ENCODE measurements around the gene ABHD11. TPM values are rescaled to one million over a fixed set of nuclear protein-coding genes. Genes with fewer than 3 reads are reported as not detected.

The ABHD11 gene
- total and polyA plus RNA-seq, 7 donors, result 5.4 to 91.3 (median 13.0) TPM

GRCh38 chr7:73736885-73737284 is 1.7 kb downstream of the ABHD11 start:
- H3K4me1 ChIP-seq, result peaks cover 0 to 22% (median 17%) of the 10 kb centered on the region in 4 donors
- H3K4me3 ChIP-seq, result no peak overlapping the region
- H3K27me3 ChIP-seq, result no peaks in the 10 kb centered on the region
- no peak for DNase-seq
- TF ChIP-seq POLR2AphosphoS5 (IDR thresholded peaks at IDR 0.05) (no peak), CTCF (IDR thresholded peaks at IDR 0.05) (no peak), EP300 (IDR thresholded peaks at IDR 0.05) (no peak), POLR2A (IDR thresholded peaks at IDR 0.05) (no peak)
- 42 to 94% methylated on average over 14 of the region's 14 CpGs for WGBS, 2 donors
- H3K27ac ChIP-seq, result no peak overlapping the region
- no peaks in the 10 kb centered on the region for H3K9me3 ChIP-seq
- intact Hi-C loops (cut with DNase I), result loop anchor here (10.0 kb wide), 1 partner anchor 108 kb away; the partner anchor contains the start of gene METTL27
- peaks cover 0 to 19% (median 6%) of the 10 kb centered on the region in 4 donors for H3K36me3 ChIP-seq

- H3K27ac ChIP-seq, result peak overlapping the region in 2 of 4 donors; percentile 31 to 42
- H3K27me3 ChIP-seq, result no peaks in the 10 kb centered on the region
- intact Hi-C loops (cut with DNase I), result loop anchor here (10.0 kb wide), 1 partner anchor 109 kb away; the partner anchor contains the start of gene METTL27
- H3K36me3 ChIP-seq, result peaks cover 0 to 19% (median 6%) of the 10 kb centered on the region in 4 donors
- H3K9me3 ChIP-seq, result no peaks in the 10 kb centered on the region
- no peak for DNase-seq
- peaks cover 0 to 22% (median 17%) of the 10 kb centered on the region in 4 donors for H3K4me1 ChIP-seq
- 61 to 90% methylated on average over 8 of the region's 8 CpGs for WGBS, 2 donors
- TF ChIP-seq POLR2AphosphoS5 (IDR thresholded peaks at IDR 0.05) (no peak), EP300 (IDR thresholded peaks at IDR 0.05) (no peak), CTCF (IDR thresholded peaks at IDR 0.05) (no peak), POLR2A (IDR thresholded peaks at IDR 0.05) (no peak)
- no peak overlapping the region for H3K4me3 ChIP-seq
Measured at GRCh38 chr7:73735528-73735905, 3.1 kb downstream of the ABHD11 start.

GRCh38 chr7:73734619-73735527 is 3.7 kb downstream of the ABHD11 start:
- peak; percentile 86 for DNase-seq
- Histone ChIP-seq H3K27me3 (no peaks in the 10 kb centered on the region), H3K4me1 (peaks cover 0 to 22% (median 17%) of the 10 kb centered on the region in 4 donors), H3K9me3 (no peaks in the 10 kb centered on the region), H3K36me3 (peaks cover 0 to 19% (median 6%) of the 10 kb centered on the region in 4 donors), H3K27ac (peak overlapping the region in 2 of 4 donors; percentile 31 to 42), H3K4me3 (no peak overlapping the region)
- intact Hi-C loops (cut with DNase I), result loop anchor here (10.0 kb wide), 1 partner anchor 110 kb away; the partner anchor contains the start of gene METTL27
- 12 to 57% methylated on average over 16 of the region's 16 CpGs for WGBS, 2 donors
- TF ChIP-seq EP300 (IDR thresholded peaks at IDR 0.05) (no peak), CTCF (IDR thresholded peaks at IDR 0.05) (peak; percentile 52 to 78 (median 60)), POLR2A (IDR thresholded peaks at IDR 0.05) (no peak), POLR2AphosphoS5 (IDR thresholded peaks at IDR 0.05) (no peak)

GRCh38 chr7:73732397-73732796 is 6.2 kb downstream of the ABHD11 start:
- no peak overlapping the region for H3K27ac ChIP-seq
- no peak for DNase-seq
- TF ChIP-seq POLR2A (IDR thresholded peaks at IDR 0.05), result no peak
- no peak for TF ChIP-seq POLR2AphosphoS5 (IDR thresholded peaks at IDR 0.05)
- TF ChIP-seq CTCF (IDR thresholded peaks at IDR 0.05), result no peak
- no peak for TF ChIP-seq EP300 (IDR thresholded peaks at IDR 0.05)
- H3K4me1 ChIP-seq, result peaks cover 0 to 8% (median 3%) of the 10 kb centered on the region in 4 donors
- no peaks in the 10 kb centered on the region for H3K9me3 ChIP-seq
- WGBS, 2 donors, result 45 to 62% methylated on average over 2 of the region's 2 CpGs
- peaks cover 0 to 19% (median 5%) of the 10 kb centered on the region in 4 donors for H3K36me3 ChIP-seq
- no peaks in the 10 kb centered on the region for H3K27me3 ChIP-seq
- no peak overlapping the region for H3K4me3 ChIP-seq
- intact Hi-C loops (cut with DNase I), result loop anchor here (10.0 kb wide), 1 partner anchor 112 kb away; the partner anchor contains the start of gene METTL27
